ENCODE data around the gene FBN3.

FBN3 gene

GRCh38 chr19:8148410-8149260 lies 757 bp downstream of the FBN3 start:
- DNase-seq (ENCODE audit: low read depth) = no peak

GRCh38 chr19:8148088-8148409 lies 1.3 kb downstream of the FBN3 start:
- no peak for DNase-seq (ENCODE audit: low read depth)

- no peak for DNase-seq (ENCODE audit: low read depth)
These were observed 1.8 kb downstream of the FBN3 start for GRCh38 chr19:8147582-8147978.

GRCh38 chr19:8146877-8147581 lies 2.4 kb downstream of the FBN3 start:
- no peak for DNase-seq (ENCODE audit: low read depth)

- DNase-seq (ENCODE audit: low read depth) = no peak
These were observed 5.0 kb downstream of the FBN3 start for GRCh38 chr19:8144273-8144995.

- DNase-seq (ENCODE audit: low read depth) = no peak
These were observed 6.4 kb downstream of the FBN3 start for GRCh38 chr19:8143041-8143440.

- DNase-seq (ENCODE audit: low read depth) = no peak
These were observed 6.9 kb downstream of the FBN3 start for GRCh38 chr19:8142513-8142900.

- DNase-seq (ENCODE audit: low read depth) = no peak
These were observed 7.5 kb downstream of the FBN3 start for GRCh38 chr19:8141726-8142512.

GRCh38 chr19:8138201-8138600 lies 11.2 kb downstream of the FBN3 start:
- no peak for DNase-seq (ENCODE audit: low read depth)

- no peak for DNase-seq (ENCODE audit: low read depth)
These were observed 12.0 kb downstream of the FBN3 start for GRCh38 chr19:8137425-8137824.

GRCh38 chr19:8135946-8136618 lies 13.3 kb downstream of the FBN3 start:
- DNase-seq (ENCODE audit: low read depth) = no peak

GRCh38 chr19:8132858-8133458 lies 16.4 kb downstream of the FBN3 start:
- DNase-seq (ENCODE audit: low read depth) = no peak

- no peak for DNase-seq (ENCODE audit: low read depth)
These were observed 17.9 kb downstream of the FBN3 start for GRCh38 chr19:8131517-8131916.

GRCh38 chr19:8129061-8129618 lies 20.3 kb downstream of the FBN3 start:
- no peak for DNase-seq (ENCODE audit: low read depth)

GRCh38 chr19:8128551-8128950 lies 20.8 kb downstream of the FBN3 start:
- DNase-seq (ENCODE audit: low read depth) = no peak

- no peak for DNase-seq (ENCODE audit: low read depth)
These were observed 22.1 kb downstream of the FBN3 start for GRCh38 chr19:8127311-8127710.

GRCh38 chr19:8126511-8126910 lies 22.9 kb downstream of the FBN3 start:
- no peak for DNase-seq (ENCODE audit: low read depth)

GRCh38 chr19:8126008-8126407 lies 23.4 kb downstream of the FBN3 start:
- no peak for DNase-seq (ENCODE audit: low read depth)

- no peak for DNase-seq (ENCODE audit: low read depth)
These were observed 25.7 kb downstream of the FBN3 start for GRCh38 chr19:8123683-8124082.

- DNase-seq (ENCODE audit: low read depth) = no peak
These were observed 28.5 kb downstream of the FBN3 start for GRCh38 chr19:8120636-8121480.

Data from activated T-helper 9 cell treated with anti-CD3 and anti-CD28 coated beads, Interleukin-2, amount 50 U/mL, for 16 hours (primary cell).